ENCODE data around the gene DCAF7. TPM values are rescaled to one million over a fixed set of nuclear protein-coding genes. Genes with fewer than 3 reads are reported as not detected.

DCAF7 gene
- total RNA-seq, 1 experiment from 2014 or later, result 144 TPM

GRCh38 chr17:63573634-63574033, 23.4 kb downstream of the DCAF7 start:
- 0 out of 4 replicates have a peak, but pooled peaks cover 0 to 4% of the 10 kb centered on the region in 2 experiments for H3K4me1 ChIP-seq (ENCODE audit: control insufficient read depth in 1 of 2, insufficient read depth in 2 of 2, low read length in 2 of 2)
- no peak overlapping the region for H2AFZ ChIP-seq (ENCODE audit: low read depth, low read length, poor library complexity, severe bottlenecking)
- no peak for DNase-seq (ENCODE audit: low read depth, low spot score)
- H3K4me3 ChIP-seq (replicated peaks in 1 of 2; ENCODE audit: low read depth in 1 of 2, low read length in 2 of 2), result no peak overlapping the region
- ChIA-PET POLR2A (no interaction called here), RAD21 (ENCODE audit: low non-redundant PET in 1 of 2, low total read pairs in 2 of 2, uncharacterized antibody in 2 of 2, unreplicated experiment in 2 of 2) (no interaction called here), CTCF (interaction anchor here (0.7 to 1.5 kb wide), 3 partner anchors 8 to 148 kb away, joined by 3 to 5 read pairs (median 3); no protein-coding TSS in a partner anchor)
- H3K36me3 ChIP-seq (ENCODE audit: control insufficient read depth in 1 of 2, insufficient read depth in 2 of 2, low read length in 2 of 2), result no peaks in the 10 kb centered on the region
- H3K27ac ChIP-seq (ENCODE audit: low read depth, low read length), result no peak overlapping the region
- H3K9ac ChIP-seq (ENCODE audit: low read length), result no peak overlapping the region
- TF ChIP-seq RAD21 (IDR thresholded peaks at IDR 0.05; ENCODE audit: low read depth) (peak; percentile 37; the same call in 1 of the 2 replicates), POLR2A (IDR thresholded peaks at IDR 0.05; ENCODE audit: borderline replicate concordance, extremely low read depth, insufficient read depth, insufficient read length) (no peak), EZH2 (IDR thresholded peaks at IDR 0.05) (no peak), YY1 (IDR thresholded peaks at IDR 0.05; ENCODE audit: extremely low read depth, insufficient replicate concordance, low read depth, low read length) (no peak)
- TF ChIP-seq, protein P1, sequence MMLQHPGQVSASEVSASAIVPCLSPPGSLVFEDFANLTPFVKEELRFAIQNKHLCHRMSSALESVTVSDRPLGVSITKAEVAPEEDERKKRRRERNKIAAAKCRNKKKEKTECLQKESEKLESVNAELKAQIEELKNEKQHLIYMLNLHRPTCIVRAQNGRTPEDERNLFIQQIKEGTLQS (IDR thresholded peaks at IDR 0.05), result no peak
- TF ChIP-seq, protein P2, sequence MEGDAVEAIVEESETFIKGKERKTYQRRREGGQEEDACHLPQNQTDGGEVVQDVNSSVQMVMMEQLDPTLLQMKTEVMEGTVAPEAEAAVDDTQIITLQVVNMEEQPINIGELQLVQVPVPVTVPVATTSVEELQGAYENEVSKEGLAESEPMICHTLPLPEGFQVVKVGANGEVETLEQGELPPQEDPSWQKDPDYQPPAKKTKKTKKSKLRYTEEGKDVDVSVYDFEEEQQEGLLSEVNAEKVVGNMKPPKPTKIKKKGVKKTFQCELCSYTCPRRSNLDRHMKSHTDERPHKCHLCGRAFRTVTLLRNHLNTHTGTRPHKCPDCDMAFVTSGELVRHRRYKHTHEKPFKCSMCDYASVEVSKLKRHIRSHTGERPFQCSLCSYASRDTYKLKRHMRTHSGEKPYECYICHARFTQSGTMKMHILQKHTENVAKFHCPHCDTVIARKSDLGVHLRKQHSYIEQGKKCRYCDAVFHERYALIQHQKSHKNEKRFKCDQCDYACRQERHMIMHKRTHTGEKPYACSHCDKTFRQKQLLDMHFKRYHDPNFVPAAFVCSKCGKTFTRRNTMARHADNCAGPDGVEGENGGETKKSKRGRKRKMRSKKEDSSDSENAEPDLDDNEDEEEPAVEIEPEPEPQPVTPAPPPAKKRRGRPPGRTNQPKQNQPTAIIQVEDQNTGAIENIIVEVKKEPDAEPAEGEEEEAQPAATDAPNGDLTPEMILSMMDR (IDR thresholded peaks at IDR 0.05 in 2 of 3, conservative IDR thresholded peaks at IDR 0.05 in 1 of 3; ENCODE audit: borderline replicate concordance in 1 of 3, insufficient read depth in 1 of 3, low read depth in 2 of 3, low read length in 2 of 3), result peak; percentile 19 to 58 (median 55); a peak in 4 of 6 replicates
- H4K20me1 ChIP-seq (ENCODE audit: insufficient read depth), result peaks cover 8% of the 10 kb centered on the region; the same call in 1 of the 2 replicates
- peaks cover 71% of the 10 kb centered on the region for H3K79me2 ChIP-seq (ENCODE audit: insufficient read depth, low read length)
- no peaks in the 10 kb centered on the region for H3K27me3 ChIP-seq (ENCODE audit: insufficient read depth, low read length)
- BruUV-seq (replicated peaks), result no TSS peak
- ATAC-seq, result peak; percentile 93
- H3K9me3 ChIP-seq (ENCODE audit: control insufficient read depth in 1 of 2, insufficient read depth in 1 of 2, low read depth in 1 of 2, low read length in 2 of 2), result no peaks in the 10 kb centered on the region
- intact Hi-C loops (cut with micrococcal nuclease), result loop anchor here (1.0 kb wide), 1 partner anchor 148 kb away; no protein-coding TSS in a partner anchor
- no peak overlapping the region for H3K4me2 ChIP-seq (ENCODE audit: low read length)
- H3K9me2 ChIP-seq (ENCODE audit: insufficient read depth), result no peaks in the 10 kb centered on the region
